ENCODE data around the gene ZYX.
A peak's percentile ranks its signal among the peaks of the same experiment; 100 is the strongest.

Gene ZYX, protein sequence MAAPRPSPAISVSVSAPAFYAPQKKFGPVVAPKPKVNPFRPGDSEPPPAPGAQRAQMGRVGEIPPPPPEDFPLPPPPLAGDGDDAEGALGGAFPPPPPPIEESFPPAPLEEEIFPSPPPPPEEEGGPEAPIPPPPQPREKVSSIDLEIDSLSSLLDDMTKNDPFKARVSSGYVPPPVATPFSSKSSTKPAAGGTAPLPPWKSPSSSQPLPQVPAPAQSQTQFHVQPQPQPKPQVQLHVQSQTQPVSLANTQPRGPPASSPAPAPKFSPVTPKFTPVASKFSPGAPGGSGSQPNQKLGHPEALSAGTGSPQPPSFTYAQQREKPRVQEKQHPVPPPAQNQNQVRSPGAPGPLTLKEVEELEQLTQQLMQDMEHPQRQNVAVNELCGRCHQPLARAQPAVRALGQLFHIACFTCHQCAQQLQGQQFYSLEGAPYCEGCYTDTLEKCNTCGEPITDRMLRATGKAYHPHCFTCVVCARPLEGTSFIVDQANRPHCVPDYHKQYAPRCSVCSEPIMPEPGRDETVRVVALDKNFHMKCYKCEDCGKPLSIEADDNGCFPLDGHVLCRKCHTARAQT

DNA sequence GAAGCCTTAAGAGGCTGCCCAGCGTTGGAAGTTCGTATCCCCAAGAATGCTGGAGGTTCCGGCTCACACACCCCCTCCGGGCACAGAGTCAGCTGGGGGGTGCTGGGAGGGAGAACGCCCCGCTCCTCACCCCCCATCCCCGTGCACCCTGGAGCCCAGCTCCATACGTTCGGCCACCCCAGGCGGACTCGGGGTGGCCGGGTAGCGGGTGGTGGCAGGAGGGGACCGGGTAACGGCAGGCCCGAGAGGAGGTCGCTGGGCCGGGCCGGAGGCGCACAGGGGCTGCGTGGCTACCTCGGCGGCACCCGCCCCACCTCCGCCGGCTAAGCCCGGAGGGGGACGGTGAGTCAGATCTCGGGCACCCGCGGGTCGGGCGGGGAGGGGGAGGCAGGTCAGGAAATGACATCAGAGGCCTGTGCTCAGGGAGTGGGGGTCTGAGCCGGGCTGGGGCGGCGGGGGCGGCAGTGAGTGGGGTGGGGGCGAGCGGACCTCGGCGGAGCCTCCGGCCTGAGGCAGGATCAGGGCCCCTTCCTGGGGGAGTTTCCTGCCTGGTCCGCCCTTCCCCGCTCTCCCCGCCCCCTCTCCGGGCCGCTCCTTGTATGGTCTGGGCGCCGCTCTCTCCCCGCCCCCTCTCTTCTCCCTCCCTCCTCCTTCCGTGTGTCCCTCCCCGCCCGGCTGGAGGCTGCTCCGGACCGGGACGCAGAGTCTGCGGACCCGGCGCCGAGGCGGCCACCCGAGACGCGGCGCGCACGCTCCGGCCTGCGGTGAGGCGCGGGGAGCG lies at the start of gene ZYX:
Gene ZYX, plus strand, starts transcription at position 700 of the 781 bp plus-strand sequence. CDS start 227 bp downstream, outside the sequence.
- TF ChIP-seq, protein P1, sequence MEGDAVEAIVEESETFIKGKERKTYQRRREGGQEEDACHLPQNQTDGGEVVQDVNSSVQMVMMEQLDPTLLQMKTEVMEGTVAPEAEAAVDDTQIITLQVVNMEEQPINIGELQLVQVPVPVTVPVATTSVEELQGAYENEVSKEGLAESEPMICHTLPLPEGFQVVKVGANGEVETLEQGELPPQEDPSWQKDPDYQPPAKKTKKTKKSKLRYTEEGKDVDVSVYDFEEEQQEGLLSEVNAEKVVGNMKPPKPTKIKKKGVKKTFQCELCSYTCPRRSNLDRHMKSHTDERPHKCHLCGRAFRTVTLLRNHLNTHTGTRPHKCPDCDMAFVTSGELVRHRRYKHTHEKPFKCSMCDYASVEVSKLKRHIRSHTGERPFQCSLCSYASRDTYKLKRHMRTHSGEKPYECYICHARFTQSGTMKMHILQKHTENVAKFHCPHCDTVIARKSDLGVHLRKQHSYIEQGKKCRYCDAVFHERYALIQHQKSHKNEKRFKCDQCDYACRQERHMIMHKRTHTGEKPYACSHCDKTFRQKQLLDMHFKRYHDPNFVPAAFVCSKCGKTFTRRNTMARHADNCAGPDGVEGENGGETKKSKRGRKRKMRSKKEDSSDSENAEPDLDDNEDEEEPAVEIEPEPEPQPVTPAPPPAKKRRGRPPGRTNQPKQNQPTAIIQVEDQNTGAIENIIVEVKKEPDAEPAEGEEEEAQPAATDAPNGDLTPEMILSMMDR (IDR thresholded peaks at IDR 0.05; ENCODE audit: borderline replicate concordance, control extremely low read depth, extremely low read depth, insufficient read depth, missing control alignments), result no peak
- in situ Hi-C loops (cut with MboI; ENCODE audit: low sequenced_read_pairs, unreplicated experiment), result no loop called here
- peak; percentile 97 for DNase-seq (ENCODE audit: low spot score)

GRCh38 chr7:143334244-143334643 lies 46.9 kb upstream of the ZYX start:
- in situ Hi-C loops (cut with MboI; ENCODE audit: low sequenced_read_pairs, unreplicated experiment), result no loop called here
- TF ChIP-seq, protein P1 (IDR thresholded peaks at IDR 0.05; ENCODE audit: borderline replicate concordance, control extremely low read depth, extremely low read depth, insufficient read depth, missing control alignments), result no peak
- DNase-seq (ENCODE audit: low spot score), result no peak

GRCh38 chr7:143337216-143337615 lies 43.9 kb upstream of the ZYX start:
- no peak for DNase-seq (ENCODE audit: low spot score)
- in situ Hi-C loops (cut with MboI; ENCODE audit: low sequenced_read_pairs, unreplicated experiment), result no loop called here
- TF ChIP-seq, protein P1 (IDR thresholded peaks at IDR 0.05; ENCODE audit: borderline replicate concordance, control extremely low read depth, extremely low read depth, insufficient read depth, missing control alignments), result no peak

- in situ Hi-C loops (cut with MboI; ENCODE audit: low sequenced_read_pairs, unreplicated experiment), result no loop called here
- TF ChIP-seq, protein P1 (IDR thresholded peaks at IDR 0.05; ENCODE audit: borderline replicate concordance, control extremely low read depth, extremely low read depth, insufficient read depth, missing control alignments), result no peak
- DNase-seq (ENCODE audit: low spot score), result no peak
These were observed 39.3 kb upstream of the ZYX start for GRCh38 chr7:143341842-143342241.

DNA sequence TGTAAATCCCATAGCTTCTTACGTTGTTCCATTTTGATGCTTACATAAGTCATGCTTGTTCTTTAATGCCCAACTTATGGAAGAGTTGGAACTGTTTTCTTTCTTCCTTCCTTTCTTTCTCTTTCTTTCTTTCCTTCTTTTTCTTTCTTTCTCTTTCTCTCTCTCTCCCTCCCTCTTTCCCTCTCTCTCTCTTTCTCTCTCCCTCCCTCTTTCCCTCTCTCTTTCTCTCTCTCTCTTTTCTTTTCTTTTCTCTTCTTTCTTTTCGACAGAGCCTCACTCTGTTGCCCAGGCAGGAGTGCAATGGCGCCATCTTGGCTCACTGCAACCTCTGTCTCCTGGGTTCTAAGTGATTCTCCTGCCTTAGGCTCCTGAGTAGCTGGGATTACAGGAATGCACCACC lies 37.5 kb upstream of the ZYX start:
- no peak for DNase-seq (ENCODE audit: low spot score)
- in situ Hi-C loops (cut with MboI; ENCODE audit: low sequenced_read_pairs, unreplicated experiment), result no loop called here
- TF ChIP-seq, protein P1 (IDR thresholded peaks at IDR 0.05; ENCODE audit: borderline replicate concordance, control extremely low read depth, extremely low read depth, insufficient read depth, missing control alignments), result no peak

DNA sequence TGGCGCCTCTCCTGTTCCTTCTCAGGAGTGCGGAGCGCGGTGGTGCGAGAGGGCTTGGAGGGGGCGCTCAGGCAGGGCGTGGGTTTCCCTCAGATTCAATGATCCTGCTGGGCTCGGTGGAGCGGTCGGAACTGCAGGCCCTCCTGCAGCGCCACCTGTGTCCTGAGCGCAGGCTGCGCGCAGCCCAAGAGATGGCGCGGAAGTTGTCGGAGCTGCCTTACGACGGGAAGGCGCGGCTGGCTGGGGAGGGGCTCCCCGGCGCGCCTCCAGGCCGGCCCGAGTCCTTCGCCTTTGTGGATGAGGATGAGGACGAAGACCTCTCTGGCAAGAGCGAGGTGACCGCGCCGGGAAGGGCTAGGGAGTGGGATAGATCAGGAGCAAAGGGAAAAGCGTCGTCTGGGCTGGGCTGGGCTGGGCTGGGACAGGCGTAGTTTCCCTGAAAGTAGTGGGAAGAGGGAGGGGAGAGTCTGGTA lies 35.7 kb upstream of the ZYX start:
- TF ChIP-seq, protein P1 (IDR thresholded peaks at IDR 0.05; ENCODE audit: borderline replicate concordance, control extremely low read depth, extremely low read depth, insufficient read depth, missing control alignments), result peak; percentile 46
- peak; percentile 68 for DNase-seq (ENCODE audit: low spot score)
- in situ Hi-C loops (cut with MboI; ENCODE audit: low sequenced_read_pairs, unreplicated experiment), result no loop called here

Data from GM13976 (cell line).